Endothelial cell of umbilical vein (primary cell): ENCODE measurements around the gene KRT1. TPM values are rescaled to one million over a fixed set of nuclear protein-coding genes. Genes with fewer than 3 reads are reported as not detected.

Experiments
- BruUV-seq: library from RNA; stranded (reverse); fragments of 400-500 nt; replicated peaks from 2 replicates; lab custom pipeline; 2021; lab: Mats Ljungman, UMichigan
- CTCF ChIA-PET: fragments of 300-600, 350-600 bp; sonication (Branson Sonifier 250); formaldehyde crosslinking; loops from one replicate; lab custom pipeline; 2021; ENCODE audit warnings: antibody characterized with exemption, inconsistent platforms; lab: Charles Lee
- POLR2A ChIA-PET: fragments of 300-600, 350-600 bp; sonication (Branson Sonifier 250); formaldehyde crosslinking; loops from one replicate; lab custom pipeline; 2021; ENCODE audit warnings: antibody characterized with exemption, inconsistent platforms; lab: Charles Lee
- DNase-seq: peaks from one replicate; pipeline ENCODE4 v3.0.0-alpha.2; 2011; ENCODE audit warnings: low read depth, low spot score
- FAIRE-seq: peaks from 2 replicates; lab custom pipeline; 2011; peaks lifted over from hg19 to GRCh38; lab: Jason Lieb, UNC
- H2AFZ ChIP-seq: 2 replicates; pipeline ENCODE4 v1.6.0; 2012; ENCODE audit warnings: low read depth, low read length, control low read depth, inconsistent platforms
- H3K27ac ChIP-seq: 2 replicates; pipeline ENCODE4 v1.5.1; 2011; ENCODE audit warnings: low read depth, mild to moderate bottlenecking, control low read depth, low read length, moderate library complexity; ENCODE audit not compliant: insufficient read depth
- H3K27me3 ChIP-seq, 2 experiments: 2 replicates each; pipeline versions ENCODE4 v1.6.0 to v1.6.1; 2011; ENCODE audit warnings: low read length in 2 of 2, mixed read lengths in 1 of 2; ENCODE audit not compliant: control insufficient read depth in 2 of 2, insufficient read depth in 2 of 2
- H3K36me3 ChIP-seq, 2 experiments: 2 replicates in 1 of 2; 3 replicates in 1 of 2; pipeline ENCODE4 v1.5.1; 2011; ENCODE audit warnings: low read length in 2 of 2, mild to moderate bottlenecking in 1 of 2, moderate library complexity in 1 of 2; ENCODE audit not compliant: control insufficient read depth in 2 of 2, insufficient read depth in 2 of 2; ENCODE audit errors: extremely low read depth in 1 of 2
- H3K4me1 ChIP-seq: 3 replicates; pipeline ENCODE4 v1.5.1; 2011; ENCODE audit warnings: mild to moderate bottlenecking, low read length; ENCODE audit not compliant: control insufficient read depth, insufficient read depth; ENCODE audit errors: extremely low read depth
- H3K4me2 ChIP-seq: 2 replicates; pipeline ENCODE4 v1.6.1; 2011; ENCODE audit warnings: low read length, control low read depth, mixed read lengths; ENCODE audit not compliant: insufficient read depth
- H3K4me3 ChIP-seq, 3 experiments: fragments of 200-600 bp in 1 of 3; sonication (generic), shearing (Covaris generic) in 1 of 3; replicated peaks in 1 of 3; 2 replicates each; pipeline ENCODE4 v1.5.1; 2011 to 2016; ENCODE audit warnings: control low read depth in 3 of 3, low read length in 3 of 3, mild to moderate bottlenecking in 2 of 3, inconsistent platforms in 1 of 3, low read depth in 1 of 3, moderate library complexity in 1 of 3; ENCODE audit not compliant: insufficient read depth in 1 of 3
- H3K79me2 ChIP-seq: 2 replicates; pipeline ENCODE4 v1.6.0; 2012; ENCODE audit warnings: low read length, inconsistent platforms; ENCODE audit not compliant: control insufficient read depth, insufficient read depth
- H3K9ac ChIP-seq: replicated peaks from 2 replicates; pipeline ENCODE3; 2011; ENCODE audit warnings: low read length, control low read depth; ENCODE audit not compliant: insufficient read depth; ENCODE audit errors: extremely low read depth
- H3K9me1 ChIP-seq: replicated peaks from 3 replicates; pipeline ENCODE4 v1.6.0; 2011; ENCODE audit warnings: mild to moderate bottlenecking, low read length; ENCODE audit not compliant: control insufficient read depth, insufficient read depth; ENCODE audit errors: extremely low read depth
- H3K9me3 ChIP-seq: replicated peaks from 2 replicates; pipeline ENCODE4 v1.5.1; 2012; ENCODE audit warnings: low read length, inconsistent platforms; ENCODE audit not compliant: control insufficient read depth, insufficient read depth
- H4K20me1 ChIP-seq: replicated peaks from 2 replicates; pipeline ENCODE3; 2011; ENCODE audit warnings: mild to moderate bottlenecking, low read length; ENCODE audit not compliant: control insufficient read depth, insufficient read depth; ENCODE audit errors: extremely low read depth
- EZH2 ChIP-seq: IDR thresholded peaks from 2 replicates; pipeline ENCODE4 v1.6.1; 2012; ENCODE audit warnings: borderline replicate concordance, low read depth, mild to moderate bottlenecking, moderate library complexity, low read length, inconsistent platforms; ENCODE audit not compliant: severe bottlenecking
- FOS ChIP-seq: IDR thresholded peaks from 2 replicates; pipeline ENCODE4 v1.6.1; 2011; ENCODE audit warnings: mild to moderate bottlenecking, low read length, moderate library complexity, borderline replicate concordance; ENCODE audit not compliant: insufficient read depth
- GATA2 ChIP-seq: IDR thresholded peaks from 2 replicates; pipeline ENCODE4 v1.7.0; 2011; ENCODE audit warnings: low read depth, mild to moderate bottlenecking, moderate library complexity, mixed read lengths, low read length; ENCODE audit not compliant: insufficient read length, insufficient read depth
- JUN ChIP-seq: IDR thresholded peaks from 2 replicates; pipeline ENCODE4 v1.6.1; 2011; ENCODE audit warnings: borderline replicate concordance, low read depth; ENCODE audit not compliant: insufficient read length, insufficient read depth
- MAX ChIP-seq: IDR thresholded peaks from 2 replicates; pipeline ENCODE4 v1.6.1; 2011; ENCODE audit not compliant: insufficient read depth, insufficient read length
- MYC ChIP-seq: IDR thresholded peaks from one replicate; pipeline ENCODE4 v1.6.1; 2011; ENCODE audit warnings: mild to moderate bottlenecking, low read depth, low read length
- POLR2A ChIP-seq: IDR thresholded peaks from 2 replicates; pipeline ENCODE4 v1.6.1; 2012; ENCODE audit warnings: low read depth, mild to moderate bottlenecking, control low read depth, low read length
- POLR2AphosphoS5 ChIP-seq: IDR thresholded peaks from 2 replicates; pipeline ENCODE4 v1.6.1; 2012; ENCODE audit warnings: low read depth, mild to moderate bottlenecking, control low read depth, low read length, moderate library complexity; ENCODE audit not compliant: insufficient read depth
- dilution Hi-C: fragments of 300-500 bp; cut with MboI; formaldehyde crosslinking; loops from one replicate; pipeline ENCODE4 v1.15.0; 2019; ENCODE audit warnings: low sequenced_read_pairs; ENCODE audit not compliant: extremely low pct_ligation_motif_present
- intact Hi-C: fragments of 100-400 bp; cut with micrococcal nuclease; formaldehyde crosslinking; loops from one replicate; pipeline ENCODE4 v1.10.0; 2022
- polyA plus RNA-seq, 4 experiments: library from polyadenylated mRNA; depleted of rRNA in 3 of 4; stranded (reverse) in 3 of 4; unstranded in 1 of 4; fragments of >200 nt; gene quantifications; 2 replicates each; pipeline versions ENCODE4 v1.2.1 to v1.2.3, GENCODE V29; 2011 to 2012; ENCODE audit warnings: missing spikeins in 1 of 4
- total RNA-seq: library from RNA; stranded (reverse); gene quantifications from 2 replicates; pipeline ENCODE4 v1.2.3, GENCODE V29; 2021
- TF ChIP-seq, protein P1 (sequence below), 2 donors: IDR thresholded peaks; 1 replicate in 1 of 2; 2 replicates in 1 of 2; pipeline ENCODE4 v1.5.1; 2011; ENCODE audit warnings: low read length in 2 of 2, mild to moderate bottlenecking in 2 of 2, moderate library complexity in 2 of 2, control low read depth in 1 of 2, inconsistent platforms in 1 of 2, low read depth in 1 of 2; ENCODE audit not compliant: insufficient read depth in 1 of 2; ENCODE audit errors: extremely low read depth in 1 of 2

KRT1 gene
- total and polyA plus RNA-seq, 2 donors (not counting 3 experiments of a cell fraction or from before 2014, with no cell fraction given): not detected

- no TSS peak for BruUV-seq
Measured at GRCh38 chr12:52632656-52633055, 47.6 kb downstream of the KRT1 start.

More at GRCh38 chr12:52632656-52633055, 47.6 kb downstream of the KRT1 start:
- no peak overlapping the region for H3K27ac ChIP-seq
- H4K20me1 ChIP-seq: no peaks in the 10 kb centered on the region
- dilution Hi-C loops (no loop called here), intact Hi-C loops (no loop called here)
- H3K9me3 ChIP-seq: no peaks in the 10 kb centered on the region
- POLR2A ChIA-PET: no interaction called here
- no peaks in the 10 kb centered on the region for H3K4me1 ChIP-seq
- no peaks in the 10 kb centered on the region for H3K36me3 ChIP-seq
- CTCF ChIA-PET: interaction anchor here (1.1 kb wide), 1 partner anchor 25 kb away, joined by 3 read pairs; no protein-coding TSS in a partner anchor
- no peaks in the 10 kb centered on the region for H3K9me1 ChIP-seq
- H3K4me2 ChIP-seq: no peak overlapping the region
- H3K9ac ChIP-seq: no peak overlapping the region
- no peaks in the 10 kb centered on the region for H3K79me2 ChIP-seq
- no peak for FAIRE-seq
- H3K27me3 ChIP-seq: peaks cover 5 to 8% of the 10 kb centered on the region in 2 experiments
- TF ChIP-seq GATA2 (no peak), EZH2 (no peak), POLR2AphosphoS5 (no peak), MYC (no peak), MAX (no peak), FOS (no peak), POLR2A (no peak), JUN (no peak)
- TF ChIP-seq, protein P1, sequence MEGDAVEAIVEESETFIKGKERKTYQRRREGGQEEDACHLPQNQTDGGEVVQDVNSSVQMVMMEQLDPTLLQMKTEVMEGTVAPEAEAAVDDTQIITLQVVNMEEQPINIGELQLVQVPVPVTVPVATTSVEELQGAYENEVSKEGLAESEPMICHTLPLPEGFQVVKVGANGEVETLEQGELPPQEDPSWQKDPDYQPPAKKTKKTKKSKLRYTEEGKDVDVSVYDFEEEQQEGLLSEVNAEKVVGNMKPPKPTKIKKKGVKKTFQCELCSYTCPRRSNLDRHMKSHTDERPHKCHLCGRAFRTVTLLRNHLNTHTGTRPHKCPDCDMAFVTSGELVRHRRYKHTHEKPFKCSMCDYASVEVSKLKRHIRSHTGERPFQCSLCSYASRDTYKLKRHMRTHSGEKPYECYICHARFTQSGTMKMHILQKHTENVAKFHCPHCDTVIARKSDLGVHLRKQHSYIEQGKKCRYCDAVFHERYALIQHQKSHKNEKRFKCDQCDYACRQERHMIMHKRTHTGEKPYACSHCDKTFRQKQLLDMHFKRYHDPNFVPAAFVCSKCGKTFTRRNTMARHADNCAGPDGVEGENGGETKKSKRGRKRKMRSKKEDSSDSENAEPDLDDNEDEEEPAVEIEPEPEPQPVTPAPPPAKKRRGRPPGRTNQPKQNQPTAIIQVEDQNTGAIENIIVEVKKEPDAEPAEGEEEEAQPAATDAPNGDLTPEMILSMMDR (IDR thresholded peaks at IDR 0.05; ENCODE audit: extremely low read depth in 1 of 2, insufficient read depth in 1 of 2, low read depth in 1 of 2, low read length in 2 of 2): no peak
- H3K4me3 ChIP-seq: no peak overlapping the region
- no peak for DNase-seq
- no peak overlapping the region for H2AFZ ChIP-seq
